Activated T-cell treated with anti-CD3 and anti-CD28 coated beads, Interleukin-2, amount 50 U/mL, for 4 hours (primary cell): Measurements from ENCODE around the gene TH. TPM values are rescaled to one million over a fixed set of nuclear protein-coding genes. Genes with fewer than 3 reads are reported as not detected.
A peak's percentile ranks its signal among the peaks of the same experiment; 100 is the strongest.

Experiments
- ATAC-seq, 2 donors: fragments of 200-7000 bp; cut with Tn5 transposase; one replicate each; pipeline ENCODE4 v1.10.0; 2021
- DNase-seq: peaks from one replicate; pipeline ENCODE4 v3.0.0-alpha.2; 2020
- H3K27me3 Mint-ChIP-seq: one replicate; pipeline ENCODE4 v1.8.0; 2021; ENCODE audit warnings: low read depth, mixed read lengths
- H3K36me3 Mint-ChIP-seq: one replicate; pipeline ENCODE4 v1.8.0; 2022; ENCODE audit warnings: mixed read lengths; ENCODE audit not compliant: insufficient read depth
- H3K4me1 Mint-ChIP-seq: one replicate; pipeline ENCODE4 v1.8.0; 2021; ENCODE audit warnings: low read depth, mixed read lengths
- H3K4me3 Mint-ChIP-seq: one replicate; pipeline ENCODE4 v1.8.0; 2021; ENCODE audit warnings: mild to moderate bottlenecking, moderate library complexity, mixed read lengths
- H3K9me3 Mint-ChIP-seq: one replicate; pipeline ENCODE4 v1.8.0; 2021; ENCODE audit warnings: mixed read lengths
- total RNA-seq, 3 donors: library from RNA; stranded (reverse); gene quantifications; one replicate each; pipeline ENCODE4 v1.2.1, GENCODE V29; 2021

TH gene
- total RNA-seq, 3 donors from 2014 or later: not detected

- H3K9me3 Mint-ChIP-seq: no peaks in the 10 kb centered on the region
- no peak for DNase-seq
- ATAC-seq: no peak
- H3K4me3 Mint-ChIP-seq: peak overlapping the region; percentile 43
- H3K36me3 Mint-ChIP-seq: no peaks in the 10 kb centered on the region
- peaks cover 69% of the 10 kb centered on the region for H3K27me3 Mint-ChIP-seq
- H3K4me1 Mint-ChIP-seq: peaks cover 36% of the 10 kb centered on the region
These were observed 27.6 kb downstream of the TH start for GRCh38 chr11:2143799-2144543.

DNA sequence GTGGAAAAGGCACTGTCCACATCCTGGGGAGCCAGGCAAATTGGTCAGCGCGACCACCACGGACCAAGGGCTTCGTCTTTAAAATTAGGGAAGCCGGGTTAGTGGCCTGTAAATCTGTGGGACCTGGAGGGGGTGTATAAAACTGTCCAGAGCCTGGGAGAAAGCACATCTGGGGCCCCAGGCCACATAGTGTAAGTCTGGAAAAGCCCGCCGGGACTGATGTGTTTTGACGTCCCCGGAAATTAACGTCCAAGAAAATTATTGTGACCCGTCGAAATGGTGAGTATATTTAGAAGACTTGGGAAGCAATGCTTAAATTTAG, 28.2 kb downstream of the TH start:
- ATAC-seq: no peak
- no peaks in the 10 kb centered on the region for H3K9me3 Mint-ChIP-seq
- DNase-seq: no peak
- H3K27me3 Mint-ChIP-seq: peaks cover 64% of the 10 kb centered on the region
- H3K36me3 Mint-ChIP-seq: no peaks in the 10 kb centered on the region
- H3K4me3 Mint-ChIP-seq: peak overlapping the region; percentile 43
- H3K4me1 Mint-ChIP-seq: peaks cover 36% of the 10 kb centered on the region

DNA sequence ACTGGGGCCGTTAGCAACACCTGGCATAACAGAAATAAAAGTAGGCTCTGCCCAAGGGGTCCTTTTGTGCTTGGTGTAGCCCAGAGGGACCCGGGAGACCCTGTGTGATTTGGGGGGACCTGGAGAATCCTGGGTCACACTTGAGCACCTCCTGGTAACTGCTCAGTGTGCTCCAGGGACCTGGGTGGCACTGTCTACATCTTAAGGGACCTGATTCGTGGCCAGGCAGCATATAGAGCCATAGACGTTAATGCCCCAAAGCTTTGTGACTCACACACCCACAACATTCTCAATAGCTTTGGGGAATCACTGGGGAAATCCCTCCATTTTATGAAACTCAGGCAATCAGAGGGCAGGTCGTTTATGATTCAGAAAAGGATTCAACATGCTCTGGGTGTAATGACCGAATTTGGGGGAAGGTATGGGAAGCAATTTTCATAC, 28.8 kb downstream of the TH start:
- Mint-ChIP-seq H3K36me3 (no peaks in the 10 kb centered on the region), H3K27me3 (peaks cover 61% of the 10 kb centered on the region), H3K9me3 (no peaks in the 10 kb centered on the region), H3K4me1 (peaks cover 38% of the 10 kb centered on the region), H3K4me3 (peak overlapping the region; percentile 60)
- DNase-seq (no peak), ATAC-seq (peak; percentile 91 to 93)

DNA sequence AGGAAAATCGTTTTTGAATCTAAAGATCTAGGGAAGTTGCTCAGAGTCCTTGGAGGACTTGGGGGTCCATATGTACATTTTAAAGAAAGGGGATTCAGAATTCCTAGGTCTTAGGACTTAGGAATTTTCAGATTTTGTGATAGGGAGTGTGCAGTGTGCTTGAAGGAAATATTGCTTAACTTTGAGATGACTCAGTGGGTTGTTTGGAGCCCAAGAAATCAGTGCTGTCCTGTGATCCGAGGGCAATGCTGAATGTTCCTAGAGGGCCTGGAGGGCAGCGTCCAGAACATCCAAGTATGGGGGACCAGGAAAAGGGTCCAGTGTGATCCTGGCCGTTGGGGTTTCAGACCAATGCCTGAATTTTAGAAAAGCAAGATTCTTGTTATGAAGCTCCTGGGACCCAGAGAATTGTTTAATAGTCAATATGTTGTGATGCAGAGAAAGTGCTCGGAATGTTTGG, 29.3 kb downstream of the TH start:
- H3K9me3 Mint-ChIP-seq: no peaks in the 10 kb centered on the region
- H3K4me1 Mint-ChIP-seq: peaks cover 38% of the 10 kb centered on the region
- H3K4me3 Mint-ChIP-seq: peak overlapping the region; percentile 60
- DNase-seq: no peak
- H3K36me3 Mint-ChIP-seq: no peaks in the 10 kb centered on the region
- ATAC-seq: no peak
- peaks cover 62% of the 10 kb centered on the region for H3K27me3 Mint-ChIP-seq

DNA sequence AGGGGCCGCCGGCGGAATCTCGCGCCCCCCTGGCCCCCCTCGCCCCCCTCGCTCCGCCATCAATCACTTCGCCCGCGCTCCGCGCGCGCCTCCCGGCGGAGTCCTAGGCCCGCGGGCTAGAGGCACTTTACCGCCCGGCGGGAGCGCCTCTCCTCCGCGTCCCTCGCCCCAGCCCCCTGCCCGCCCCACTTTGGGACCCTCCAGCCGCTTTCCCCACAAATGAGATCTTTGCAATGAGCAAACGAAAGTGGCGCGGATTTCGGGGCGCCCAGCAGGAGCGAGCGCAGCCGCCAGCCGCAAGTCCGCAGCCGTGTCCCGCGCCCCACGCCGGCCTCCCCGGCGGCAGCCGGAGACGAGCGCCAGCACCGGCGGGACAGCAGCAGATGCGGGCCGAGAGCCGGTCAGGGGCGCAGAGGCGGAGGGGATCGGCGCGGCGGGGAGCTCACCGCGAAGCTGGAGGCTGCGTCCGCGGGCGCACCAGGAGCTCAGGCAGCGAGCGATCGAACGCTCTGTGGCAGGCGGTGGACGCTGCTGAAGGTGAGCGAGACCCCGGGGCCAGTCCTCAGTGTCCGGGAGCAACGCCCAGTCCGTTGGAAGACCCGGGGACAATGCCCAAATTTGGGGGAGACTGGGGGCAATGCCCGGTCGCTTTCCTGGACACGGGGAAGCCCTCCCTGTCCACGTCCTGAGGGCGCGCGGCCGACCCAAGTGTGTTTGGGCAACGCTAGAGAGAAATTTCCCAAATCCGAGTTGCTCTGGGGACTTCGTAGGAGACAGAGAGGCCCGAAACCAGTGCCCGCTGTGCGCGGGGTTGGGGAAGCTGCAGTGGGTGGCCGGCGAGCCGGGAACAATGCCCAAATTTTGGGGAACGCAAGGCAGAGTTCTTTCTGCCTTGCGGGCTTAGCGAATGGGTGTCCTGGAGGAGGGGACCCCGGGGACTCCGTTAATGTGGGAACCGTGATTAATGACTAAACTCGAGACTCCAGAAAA, 30.9 kb downstream of the TH start:
- ATAC-seq: no peak
- Mint-ChIP-seq H3K4me3 (no peak overlapping the region), H3K4me1 (peaks cover 38% of the 10 kb centered on the region), H3K9me3 (no peaks in the 10 kb centered on the region), H3K27me3 (peaks cover 60% of the 10 kb centered on the region), H3K36me3 (no peaks in the 10 kb centered on the region)
- DNase-seq: no peak

- ATAC-seq: no peak
- H3K4me3 Mint-ChIP-seq: peak overlapping the region; percentile 40
These were observed 31.8 kb downstream of the TH start for GRCh38 chr11:2139621-2140337.

GRCh38 chr11:2139123-2139521, 32.5 kb downstream of the TH start, which contains the start of gene IGF2:
TSS of gene IGF2 (minus strand) at chr11:2139389. CDS start at chr11:2135523, 3,866 bp downstream.
- Mint-ChIP-seq H3K4me3 (peak within 1 kb of the TSS; percentile 74), H3K27me3 (peaks cover 63% of the 10 kb centered on the region), H3K4me1 (peaks cover 29% of the 10 kb centered on the region), H3K36me3 (no peaks in the 10 kb centered on the region), H3K9me3 (no peaks in the 10 kb centered on the region)
- DNase-seq (no peak), ATAC-seq (peak in 1 of 2 donors; percentile 5)

More at GRCh38 chr11:2139621-2140337, 31.8 kb downstream of the TH start:
- no peak for DNase-seq
- Mint-ChIP-seq H3K27me3 (peaks cover 59% of the 10 kb centered on the region), H3K36me3 (no peaks in the 10 kb centered on the region), H3K4me1 (peaks cover 34% of the 10 kb centered on the region), H3K9me3 (no peaks in the 10 kb centered on the region)

DNA sequence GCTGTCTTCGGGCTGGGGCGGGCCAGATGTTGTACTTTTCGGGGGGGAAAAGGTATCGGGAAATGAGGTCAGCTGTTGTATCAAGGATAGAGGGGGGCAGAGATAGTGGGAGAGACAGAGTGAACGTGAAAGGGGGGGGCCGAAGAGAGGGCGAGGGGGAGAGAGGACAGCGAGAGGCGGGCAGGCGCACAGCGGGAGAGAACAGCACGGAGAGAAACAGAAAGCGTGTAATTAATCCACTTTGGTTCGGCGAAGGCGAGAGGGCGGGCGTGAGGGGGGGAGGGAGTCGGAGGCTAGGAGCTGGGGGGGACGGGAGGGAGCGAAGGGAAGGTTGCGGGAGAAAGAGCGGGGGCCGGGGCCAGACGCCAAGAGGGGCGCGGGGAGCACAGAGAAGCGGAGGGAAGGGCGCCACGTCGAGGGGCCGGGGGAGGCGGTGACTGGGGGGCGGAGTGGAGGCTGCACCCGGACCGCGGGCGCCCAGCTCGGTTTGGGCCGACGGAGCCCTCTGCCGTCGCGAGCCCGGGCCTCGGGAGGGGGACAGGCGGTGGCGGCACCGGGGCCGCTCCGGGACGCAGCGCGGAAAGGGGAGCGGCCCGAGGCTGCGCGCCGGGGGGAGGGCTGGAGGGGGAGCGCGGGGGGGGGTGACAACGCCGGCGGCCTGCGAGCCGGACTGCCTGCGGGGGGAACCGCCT, 33.0 kb downstream of the TH start:
- H3K27me3 Mint-ChIP-seq: peaks cover 65% of the 10 kb centered on the region
- no peaks in the 10 kb centered on the region for H3K36me3 Mint-ChIP-seq
- DNase-seq: no peak
- no peaks in the 10 kb centered on the region for H3K9me3 Mint-ChIP-seq
- H3K4me3 Mint-ChIP-seq: peak overlapping the region; percentile 74
- peak in 1 of 2 donors; percentile 4 for ATAC-seq
- H3K4me1 Mint-ChIP-seq: peaks cover 28% of the 10 kb centered on the region

DNA sequence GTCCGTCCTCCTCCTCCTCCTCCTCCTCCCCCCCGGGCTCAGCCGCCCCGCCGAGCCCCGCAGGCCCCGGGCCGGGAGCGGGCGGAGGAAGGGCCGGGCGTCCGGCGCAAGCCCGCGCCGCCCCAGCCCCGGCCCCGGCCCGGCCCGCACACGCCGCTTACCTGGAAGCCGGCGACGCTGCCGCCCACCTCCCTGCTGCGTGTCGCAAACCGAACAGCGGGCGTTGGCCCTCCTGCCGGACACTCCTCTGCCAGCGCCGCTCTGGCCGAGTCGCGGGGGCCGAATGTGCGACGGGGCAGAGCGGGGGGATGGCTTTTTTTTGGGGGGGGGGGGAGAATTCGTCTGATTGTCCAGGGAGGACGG, 33.6 kb downstream of the TH start:
- no peaks in the 10 kb centered on the region for H3K9me3 Mint-ChIP-seq
- peaks cover 68% of the 10 kb centered on the region for H3K27me3 Mint-ChIP-seq
- DNase-seq (no peak), ATAC-seq (no peak)
- H3K4me1 Mint-ChIP-seq: peaks cover 22% of the 10 kb centered on the region
- peak overlapping the region; percentile 74 for H3K4me3 Mint-ChIP-seq
- no peaks in the 10 kb centered on the region for H3K36me3 Mint-ChIP-seq

GRCh38 chr11:2137202-2138067, 34.2 kb downstream of the TH start:
- Mint-ChIP-seq H3K27me3 (peaks cover 64% of the 10 kb centered on the region), H3K4me1 (peaks cover 16% of the 10 kb centered on the region), H3K9me3 (no peaks in the 10 kb centered on the region), H3K4me3 (peak overlapping the region; percentile 38), H3K36me3 (no peaks in the 10 kb centered on the region)
- no peak for DNase-seq
- ATAC-seq: no peak

- no peaks in the 10 kb centered on the region for H3K36me3 Mint-ChIP-seq
These were observed 34.7 kb downstream of the TH start for GRCh38 chr11:2136952-2137201.

GRCh38 chr11:2136209-2136951, 35.2 kb downstream of the TH start:
- Mint-ChIP-seq H3K36me3 (no peaks in the 10 kb centered on the region), H3K4me1 (peaks cover 8% of the 10 kb centered on the region), H3K27me3 (peaks cover 63% of the 10 kb centered on the region), H3K9me3 (no peaks in the 10 kb centered on the region), H3K4me3 (no peak overlapping the region)
- ATAC-seq (no peak), DNase-seq (no peak)

More at GRCh38 chr11:2136952-2137201, 34.7 kb downstream of the TH start:
- Mint-ChIP-seq H3K4me3 (no peak overlapping the region), H3K27me3 (peaks cover 61% of the 10 kb centered on the region), H3K9me3 (no peaks in the 10 kb centered on the region), H3K4me1 (peaks cover 11% of the 10 kb centered on the region)
- ATAC-seq (no peak), DNase-seq (no peak)
